RWPE2 (cell line): ENCODE data around the gene VEGFA.
A peak's percentile ranks its signal among the peaks of the same experiment; 100 is the strongest.

Experiments
- ATAC-seq: fragments of 200-7000 bp; cut with Tn5 transposase; 3 replicates; pipeline ENCODE4 v1.9.1; 2021; ENCODE audit warnings: low read depth
- DNase-seq: peaks from one replicate; pipeline ENCODE4 v3.0.0-alpha.2; 2020; ENCODE audit warnings: low spot score
- H3K27ac ChIP-seq: fragments of 450-650 bp; 2 replicates; pipeline ENCODE4 v1.5.1; 2017; ENCODE audit warnings: mild to moderate bottlenecking; ENCODE audit not compliant: poor library complexity, severe bottlenecking
- H3K27me3 ChIP-seq: fragments of 250-450 bp; sonication (Bioruptor Pico); 2 replicates; pipeline ENCODE4 v1.5.1; 2021; ENCODE audit warnings: mild to moderate bottlenecking, moderate library complexity; ENCODE audit not compliant: insufficient read depth, poor library complexity, severe bottlenecking
- H3K36me3 ChIP-seq: fragments of 250-450 bp; sonication (Bioruptor Pico); 2 replicates; pipeline ENCODE4 v1.5.1; 2020; ENCODE audit warnings: low read depth, mild to moderate bottlenecking, moderate library complexity
- H3K4me1 ChIP-seq: fragments of 250-450 bp; sonication (Bioruptor Pico); 2 replicates; pipeline ENCODE4 v1.5.1; 2021; ENCODE audit warnings: mild to moderate bottlenecking, moderate library complexity; ENCODE audit not compliant: insufficient read depth, poor library complexity, severe bottlenecking
- H3K4me3 ChIP-seq: fragments of 250-450 bp; sonication (Bioruptor Pico); 2 replicates; pipeline ENCODE4 v1.5.1; 2021; ENCODE audit warnings: mild to moderate bottlenecking, moderate library complexity; ENCODE audit not compliant: severe bottlenecking
- H3K9me3 ChIP-seq: fragments of 250-450 bp; sonication (Bioruptor Pico); 2 replicates; pipeline ENCODE4 v1.5.1; 2021; ENCODE audit warnings: mild to moderate bottlenecking, moderate library complexity; ENCODE audit not compliant: severe bottlenecking
- CTCF ChIP-seq: fragments of 450-650 bp; IDR thresholded peaks from one replicate; pipeline ENCODE4 v1.5.1; 2017; ENCODE audit warnings: mild to moderate bottlenecking, moderate library complexity; ENCODE audit not compliant: poor library complexity, severe bottlenecking

Gene VEGFA

GRCh38 chr6:43793875-43794242, 23.8 kb downstream of the VEGFA start:
- no peak for TF ChIP-seq CTCF
- ATAC-seq, result no peak
- H3K4me1 ChIP-seq, result peaks cover 5% of the 10 kb centered on the region

GRCh38 chr6:43795421-43795820, 25.4 kb downstream of the VEGFA start:
- Histone ChIP-seq H3K27ac (no peak overlapping the region), H3K9me3 (no peaks in the 10 kb centered on the region), H3K27me3 (no peaks in the 10 kb centered on the region), H3K4me1 (peaks cover 11% of the 10 kb centered on the region), H3K36me3 (no peaks in the 10 kb centered on the region), H3K4me3 (no peak overlapping the region)
- no peak for TF ChIP-seq CTCF
- ATAC-seq (no peak), DNase-seq (no peak)

More at GRCh38 chr6:43793875-43794242, 23.8 kb downstream of the VEGFA start:
- H3K36me3 ChIP-seq, result no peaks in the 10 kb centered on the region
- no peak overlapping the region for H3K4me3 ChIP-seq
- H3K27ac ChIP-seq, result no peak overlapping the region
- H3K27me3 ChIP-seq, result no peaks in the 10 kb centered on the region
- DNase-seq, result no peak
- no peaks in the 10 kb centered on the region for H3K9me3 ChIP-seq

- Histone ChIP-seq H3K4me1 (peaks cover 11% of the 10 kb centered on the region), H3K4me3 (no peak overlapping the region), H3K9me3 (no peaks in the 10 kb centered on the region), H3K27me3 (no peaks in the 10 kb centered on the region), H3K36me3 (no peaks in the 10 kb centered on the region), H3K27ac (no peak overlapping the region)
- DNase-seq (no peak), ATAC-seq (no peak)
- TF ChIP-seq CTCF, result no peak
Measured at GRCh38 chr6:43796168-43796567, 26.2 kb downstream of the VEGFA start.

GRCh38 chr6:43796903-43797890, 27.2 kb downstream of the VEGFA start:
- Histone ChIP-seq H3K9me3 (no peaks in the 10 kb centered on the region), H3K4me1 (peaks cover 11% of the 10 kb centered on the region), H3K4me3 (no peak overlapping the region), H3K27ac (no peak overlapping the region), H3K36me3 (no peaks in the 10 kb centered on the region), H3K27me3 (no peaks in the 10 kb centered on the region)
- ATAC-seq (no peak), DNase-seq (no peak)
- peak; percentile 34 for TF ChIP-seq CTCF

- H3K36me3 ChIP-seq, result no peaks in the 10 kb centered on the region
- H3K27ac ChIP-seq, result no peak overlapping the region
- DNase-seq (no peak), ATAC-seq (no peak)
- H3K4me3 ChIP-seq, result no peak overlapping the region
- peaks cover 11% of the 10 kb centered on the region for H3K4me1 ChIP-seq
- no peaks in the 10 kb centered on the region for H3K9me3 ChIP-seq
- TF ChIP-seq CTCF, result no peak
- no peaks in the 10 kb centered on the region for H3K27me3 ChIP-seq
Measured at GRCh38 chr6:43797919-43798318, 27.9 kb downstream of the VEGFA start.
